ENCODE results near the gene NAT8. TPM values are rescaled to one million over a fixed set of nuclear protein-coding genes. Genes with fewer than 3 reads are reported as not detected.

The NAT8 gene
- total and polyA plus RNA-seq, 2 of the 13 experiments (the other 11 are each of a cell fraction or from before 2014, with no cell fraction given) = 1.9 to 12.9 TPM

DNA sequence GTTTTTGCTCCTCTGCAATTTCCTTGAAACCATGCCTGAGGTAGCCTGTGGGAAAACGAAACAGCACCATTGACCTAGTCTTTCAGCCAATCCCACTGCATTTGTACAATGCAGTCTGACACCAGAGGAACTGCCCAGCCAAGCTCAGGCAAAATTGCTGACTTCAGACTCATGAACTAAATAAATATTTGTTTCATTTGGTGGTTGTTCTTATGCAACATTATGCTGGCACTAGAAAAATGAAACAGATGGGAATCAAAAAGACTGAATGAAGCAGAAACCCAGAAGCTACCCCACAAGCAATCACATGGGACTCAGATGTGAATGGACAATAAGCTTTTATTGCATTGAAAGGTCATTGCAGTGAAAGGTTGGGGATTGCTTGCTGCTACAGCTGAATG, 1.7 kb downstream of the NAT8 start:
- 3% methylated on average over 1 of the region's 1 CpG for WGBS (ENCODE audit: low lambda C conversion rate)
- TF ChIP-seq ZNF543 (CRISPR knock-in tag; IDR thresholded peaks at IDR 0.05) (no peak), ZNF292 (CRISPR knock-in tag; IDR thresholded peaks at IDR 0.05; ENCODE audit: borderline replicate concordance, low read depth) (peak; percentile 26; the same call in 1 of the 2 replicates), HIVEP1 (CRISPR knock-in tag; IDR thresholded peaks at IDR 0.05) (no peak), SATB2 (CRISPR knock-in tag; IDR thresholded peaks at IDR 0.05) (no peak), ZFP37 (CRISPR knock-in tag; IDR thresholded peaks at IDR 0.05; ENCODE audit: borderline replicate concordance) (no peak), SALL1 (CRISPR knock-in tag; IDR thresholded peaks at IDR 0.05) (peak; percentile 36; the same call in 1 of the 2 replicates), ATF7 (IDR thresholded peaks at IDR 0.05) (no peak), ATF7 (CRISPR knock-in tag; IDR thresholded peaks at IDR 0.05) (no peak), SOX5 (CRISPR knock-in tag; IDR thresholded peaks at IDR 0.05; ENCODE audit: borderline replicate concordance) (no peak), FLYWCH1 (CRISPR knock-in tag; IDR thresholded peaks at IDR 0.05) (no peak), ZKSCAN5 (CRISPR knock-in tag; IDR thresholded peaks at IDR 0.05) (no peak), FOXA3 (CRISPR knock-in tag; IDR thresholded peaks at IDR 0.05) (0 out of 2 replicates have a peak, but pooled peaks have one; percentile 27), HES4 (CRISPR knock-in tag; IDR thresholded peaks at IDR 0.05; ENCODE audit: borderline replicate concordance) (no peak), PTBP1 (IDR thresholded peaks at IDR 0.05; ENCODE audit: low read depth, low read length, poor library complexity, severe bottlenecking) (no peak), TCF7 (IDR thresholded peaks at IDR 0.05; ENCODE audit: low read depth) (no peak), ZNF597 (CRISPR knock-in tag; IDR thresholded peaks at IDR 0.05) (no peak), NFE2L2 (IDR thresholded peaks at IDR 0.05; ENCODE audit: low read length) (no peak), ZNF44 (CRISPR knock-in tag; IDR thresholded peaks at IDR 0.05) (no peak), CHD4 (IDR thresholded peaks at IDR 0.05; ENCODE audit: borderline replicate concordance, low read length) (no peak), PHF5A (CRISPR knock-in tag; IDR thresholded peaks at IDR 0.05; ENCODE audit: low read depth, unreplicated experiment) (no peak), CHD2 (IDR thresholded peaks at IDR 0.05; ENCODE audit: low read depth, low read length) (no peak), SAP130 (CRISPR knock-in tag; IDR thresholded peaks at IDR 0.05; ENCODE audit: low read depth) (peak; percentile 49; the same call in 1 of the 2 replicates)
- TF ChIP-seq, protein P1, sequence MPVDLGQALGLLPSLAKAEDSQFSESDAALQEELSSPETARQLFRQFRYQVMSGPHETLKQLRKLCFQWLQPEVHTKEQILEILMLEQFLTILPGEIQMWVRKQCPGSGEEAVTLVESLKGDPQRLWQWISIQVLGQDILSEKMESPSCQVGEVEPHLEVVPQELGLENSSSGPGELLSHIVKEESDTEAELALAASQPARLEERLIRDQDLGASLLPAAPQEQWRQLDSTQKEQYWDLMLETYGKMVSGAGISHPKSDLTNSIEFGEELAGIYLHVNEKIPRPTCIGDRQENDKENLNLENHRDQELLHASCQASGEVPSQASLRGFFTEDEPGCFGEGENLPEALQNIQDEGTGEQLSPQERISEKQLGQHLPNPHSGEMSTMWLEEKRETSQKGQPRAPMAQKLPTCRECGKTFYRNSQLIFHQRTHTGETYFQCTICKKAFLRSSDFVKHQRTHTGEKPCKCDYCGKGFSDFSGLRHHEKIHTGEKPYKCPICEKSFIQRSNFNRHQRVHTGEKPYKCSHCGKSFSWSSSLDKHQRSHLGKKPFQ (CRISPR knock-in tag; IDR thresholded peaks at IDR 0.05; ENCODE audit: insufficient replicate concordance) = no peak
- TF ChIP-seq, protein P2, sequence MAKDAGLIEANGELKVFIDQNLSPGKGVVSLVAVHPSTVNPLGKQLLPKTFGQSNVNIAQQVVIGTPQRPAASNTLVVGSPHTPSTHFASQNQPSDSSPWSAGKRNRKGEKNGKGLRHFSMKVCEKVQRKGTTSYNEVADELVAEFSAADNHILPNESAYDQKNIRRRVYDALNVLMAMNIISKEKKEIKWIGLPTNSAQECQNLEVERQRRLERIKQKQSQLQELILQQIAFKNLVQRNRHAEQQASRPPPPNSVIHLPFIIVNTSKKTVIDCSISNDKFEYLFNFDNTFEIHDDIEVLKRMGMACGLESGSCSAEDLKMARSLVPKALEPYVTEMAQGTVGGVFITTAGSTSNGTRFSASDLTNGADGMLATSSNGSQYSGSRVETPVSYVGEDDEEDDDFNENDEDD (CRISPR knock-in tag; IDR thresholded peaks at IDR 0.05; ENCODE audit: borderline replicate concordance) = no peak

More for the DNA sequence above, 1.7 kb downstream of the NAT8 start:
- POLR2A ChIA-PET = interaction anchor here (2.9 kb wide), 1 partner anchor 97 kb away, joined by 9 read pairs; the partner anchor contains the start of gene TPRKB
- Histone ChIP-seq H3K9me3 (ENCODE audit: low read length) (peaks cover 10% of the 10 kb centered on the region), H2AFZ (ENCODE audit: low read length) (peak overlapping the region; percentile 62), H3K27ac (ENCODE audit: extremely low read length, insufficient read depth, low read length) (peak overlapping the region; percentile 24), H3K4me3 (replicated peaks in 1 of 3; ENCODE audit: insufficient read depth in 1 of 3, low read depth in 2 of 3, low read length in 3 of 3) (peak overlapping the region; percentile 46 to 70 (median 50)), H3K4me1 (ENCODE audit: insufficient read depth, low read length) (peaks cover 49% of the 10 kb centered on the region), H3K9ac (ENCODE audit: insufficient read depth, low read depth, low read length) (no peak overlapping the region), H3K36me3 (replicated peaks in 1 of 2; ENCODE audit: control insufficient read depth in 1 of 2, insufficient read depth in 2 of 2, low read length in 2 of 2) (no peaks in the 10 kb centered on the region), H4K20me1 (ENCODE audit: insufficient read depth, low read length) (no peaks in the 10 kb centered on the region), H3K4me2 (ENCODE audit: low read depth, low read length) (peak overlapping the region; percentile 89), H3K79me2 (ENCODE audit: insufficient read depth, low read length) (no peaks in the 10 kb centered on the region), H3K27me3 (ENCODE audit: control insufficient read depth in 1 of 2, insufficient read depth in 2 of 2, low read length in 2 of 2) (no peaks in the 10 kb centered on the region)
- DNase-seq (ENCODE audit: low spot score) (peak; percentile 60), ATAC-seq (peak; percentile 46), FAIRE-seq (peak; percentile 52)
- BruUV-seq (replicated peaks) = no TSS peak
- CTCF ChIA-PET (ENCODE audit: low intra/inter-chr PET ratio, low total read pairs) = no interaction called here
- in situ Hi-C loops (cut with HindIII; ENCODE audit: extremely low pct_ligation_motif_present, low pct_unique_long_range_greater_than_20kb) = loop anchor here (5.0 kb wide), 1 partner anchor 62 kb away; no protein-coding TSS in a partner anchor
- intact Hi-C loops (cut with micrococcal nuclease; ENCODE audit: unreplicated experiment) = no loop called here
